Left lung (tissue), 10 donors: ENCODE measurements around the gene RBM20. TPM values are rescaled to one million over a fixed set of nuclear protein-coding genes. Genes with fewer than 3 reads are reported as not detected.
"Not testable (repeated sequence)": the region's sequence is repeated elsewhere in the genome, so short reads cannot be mapped to it uniquely, and the experiment has no call there.

Source experiments
- ATAC-seq: fragments of 200-7000 bp; cut with Tn5 transposase; one replicate; pipeline ENCODE4 v1.9.1; 2020; ENCODE audit warnings: moderate library complexity
- DNase-seq, 4 donors: peaks; one replicate each; pipeline ENCODE4 v3.0.0-alpha.2; 2013 to 2020
- H3K27ac ChIP-seq, 2 donors: fragments of 200-600 bp; sonication (generic) in 1 of 2; one replicate each; pipeline versions ENCODE4 v1.5.0 to v1.8.0; 2020 to 2021
- H3K27me3 ChIP-seq, 2 donors: fragments of 200-600 bp; sonication (generic) in 1 of 2; one replicate each; pipeline versions ENCODE4 v1.5.0 to v1.8.0; 2020 to 2021
- H3K36me3 ChIP-seq, 2 donors: fragments of 200-600 bp; sonication (generic) in 1 of 2; one replicate each; pipeline versions ENCODE4 v1.5.0 to v1.8.0; 2020 to 2021
- H3K4me1 ChIP-seq, 2 donors: fragments of 200-600 bp; one replicate each; pipeline ENCODE4 v1.8.0; 2021
- H3K4me3 ChIP-seq, 2 donors: fragments of 200-600 bp; sonication (generic) in 1 of 2; one replicate each; pipeline versions ENCODE4 v1.5.0 to v1.8.0; 2020 to 2021; ENCODE audit warnings: mild to moderate bottlenecking in 1 of 2
- H3K9me3 ChIP-seq, 2 donors: fragments of 200-600 bp; sonication (generic) in 1 of 2; one replicate each; pipeline versions ENCODE4 v1.5.0 to v1.8.0; 2020 to 2021
- intact Hi-C, 2 donors: fragments of 100-400 bp; cut with DNase I; formaldehyde crosslinking; loops; one replicate each; pipeline versions ENCODE4 v1.11.2 to v1.14.2; 2022
- polyA plus RNA-seq, 6 donors: library from polyadenylated mRNA; unstranded; fragments of 120-200 nt; gene quantifications; one replicate each; pipeline ENCODE4 v1.2.1, GENCODE V29; 2013; ENCODE audit not compliant: insufficient read length in 6 of 6
- total RNA-seq, 2 donors: library from RNA; stranded (reverse); fragmentation: NEBNext Ultra II Directional; extraction: Animal tissue kit (Norgen Biotek cat#: 25700); gene quantifications; one replicate each; pipeline ENCODE4 v1.2.1, GENCODE V29; 2021
- TF ChIP-seq, protein P1 (sequence below), 2 donors: fragments of 200-600 bp; sonication (generic) in 1 of 2; IDR thresholded peaks; one replicate each; pipeline versions ENCODE4 v1.5.0 to v1.8.0; 2021; ENCODE audit warnings: antibody characterized with exemption in 2 of 2
- donor health status: DM: no; HTN: yes; CAD: no.
- donor health status: DM: no; HTN: no; CAD: no.

RBM20 gene
- total and polyA plus RNA-seq, 8 donors = 0.55 to 1.8 (median 1.1) TPM

DNA sequence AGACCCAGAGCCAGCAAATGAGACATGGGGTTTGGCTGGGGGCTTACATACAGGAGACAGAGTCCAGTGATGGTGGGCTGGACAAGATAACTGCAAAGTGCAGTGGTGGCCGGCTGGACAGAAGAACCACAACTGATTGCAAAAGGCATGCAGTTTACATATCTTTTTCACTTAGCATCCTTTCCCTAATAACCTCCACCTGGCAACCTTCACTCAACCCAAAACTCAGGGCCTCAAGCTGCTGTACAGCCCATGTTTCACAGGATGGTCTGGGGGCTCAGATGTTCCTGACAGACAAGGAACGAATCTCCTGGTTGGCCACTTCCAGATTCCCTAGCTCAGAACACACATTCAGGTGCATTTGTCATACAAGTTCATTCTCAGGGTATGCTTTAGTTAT, 219.8 kb downstream of the RBM20 start:
- Histone ChIP-seq H3K4me1 (peaks cover 33 to 100% of the 10 kb centered on the region in 2 donors), H3K36me3 (no peaks in the 10 kb centered on the region), H3K4me3 (no peak overlapping the region), H3K9me3 (no peaks in the 10 kb centered on the region), H3K27ac (peak overlapping the region; percentile 84 to 96), H3K27me3 (no peaks in the 10 kb centered on the region)
- TF ChIP-seq, protein P1, sequence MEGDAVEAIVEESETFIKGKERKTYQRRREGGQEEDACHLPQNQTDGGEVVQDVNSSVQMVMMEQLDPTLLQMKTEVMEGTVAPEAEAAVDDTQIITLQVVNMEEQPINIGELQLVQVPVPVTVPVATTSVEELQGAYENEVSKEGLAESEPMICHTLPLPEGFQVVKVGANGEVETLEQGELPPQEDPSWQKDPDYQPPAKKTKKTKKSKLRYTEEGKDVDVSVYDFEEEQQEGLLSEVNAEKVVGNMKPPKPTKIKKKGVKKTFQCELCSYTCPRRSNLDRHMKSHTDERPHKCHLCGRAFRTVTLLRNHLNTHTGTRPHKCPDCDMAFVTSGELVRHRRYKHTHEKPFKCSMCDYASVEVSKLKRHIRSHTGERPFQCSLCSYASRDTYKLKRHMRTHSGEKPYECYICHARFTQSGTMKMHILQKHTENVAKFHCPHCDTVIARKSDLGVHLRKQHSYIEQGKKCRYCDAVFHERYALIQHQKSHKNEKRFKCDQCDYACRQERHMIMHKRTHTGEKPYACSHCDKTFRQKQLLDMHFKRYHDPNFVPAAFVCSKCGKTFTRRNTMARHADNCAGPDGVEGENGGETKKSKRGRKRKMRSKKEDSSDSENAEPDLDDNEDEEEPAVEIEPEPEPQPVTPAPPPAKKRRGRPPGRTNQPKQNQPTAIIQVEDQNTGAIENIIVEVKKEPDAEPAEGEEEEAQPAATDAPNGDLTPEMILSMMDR (IDR thresholded peaks at IDR 0.05) = no peak
- DNase-seq (no peak), ATAC-seq (no peak)
- intact Hi-C loops = loop anchor here in 1 of 2 donors (10.0 kb wide), 1 partner anchor 59 kb away; no protein-coding TSS in a partner anchor

DNA sequence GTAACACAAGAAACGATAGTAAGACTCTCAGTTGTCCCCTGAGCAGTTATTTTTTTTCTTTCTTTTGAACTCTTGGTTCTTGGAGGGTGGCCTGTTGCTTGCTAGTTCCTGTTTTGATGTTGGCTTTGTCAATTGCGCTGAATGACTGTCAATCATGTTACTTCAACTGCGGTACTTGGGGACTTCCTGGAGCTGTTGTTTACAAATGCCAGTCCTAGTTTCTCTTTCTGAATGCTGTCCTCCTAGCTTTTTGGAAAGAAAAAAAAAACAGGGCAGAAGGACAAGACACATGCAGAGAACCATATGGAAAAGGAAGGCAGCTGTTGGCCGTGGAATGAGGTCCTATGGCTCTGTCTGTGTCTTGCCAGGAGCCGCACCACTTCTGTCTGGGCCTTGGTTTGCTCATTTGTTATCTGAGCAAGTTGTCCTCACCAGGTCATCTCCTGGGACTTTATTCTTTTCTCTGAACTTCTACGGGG, 220.6 kb downstream of the RBM20 start:
- no peaks in the 10 kb centered on the region for H3K9me3 ChIP-seq
- H3K27ac ChIP-seq = peak overlapping the region; percentile 84 to 96
- peak; percentile 65 for ATAC-seq
- peak in 1 of 4 donors; percentile 37 for DNase-seq
- TF ChIP-seq, protein P1 (IDR thresholded peaks at IDR 0.05) = no peak
- peaks cover 25 to 93% of the 10 kb centered on the region in 2 donors for H3K4me1 ChIP-seq
- H3K4me3 ChIP-seq = no peak overlapping the region
- no peaks in the 10 kb centered on the region for H3K27me3 ChIP-seq
- intact Hi-C loops = loop anchor here in 1 of 2 donors (10.0 kb wide), 1 partner anchor 60 kb away; no protein-coding TSS in a partner anchor
- no peaks in the 10 kb centered on the region for H3K36me3 ChIP-seq

DNA sequence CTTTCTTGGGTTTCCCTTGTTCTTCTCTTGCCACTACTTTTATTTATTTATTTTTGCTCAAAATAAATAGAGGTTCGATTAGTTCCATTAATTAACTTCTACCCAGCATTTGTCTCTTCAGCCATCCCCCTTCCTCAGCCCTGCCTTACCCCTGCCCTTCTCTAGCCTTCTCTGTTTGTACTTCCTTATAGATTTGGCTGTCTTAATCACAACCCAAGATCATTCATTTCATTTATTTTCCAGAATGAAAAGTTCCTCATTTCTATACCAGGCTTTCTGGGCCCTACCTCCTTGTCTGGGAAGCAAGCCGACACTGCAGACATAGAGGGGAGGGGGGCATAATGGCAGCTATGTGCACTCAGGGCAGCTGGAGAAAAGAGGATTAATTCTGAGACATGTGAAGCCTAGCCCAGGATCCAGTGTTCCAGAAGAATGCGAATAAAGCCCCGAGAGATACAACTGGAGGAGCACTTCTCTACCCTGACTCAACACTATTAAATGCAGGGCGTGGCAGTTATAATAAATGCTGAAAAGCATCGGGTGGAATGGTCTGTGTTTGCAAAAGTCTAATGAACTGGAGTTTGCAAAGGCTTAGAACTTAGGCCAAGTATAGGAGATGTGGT, 221.2 kb downstream of the RBM20 start:
- no peaks in the 10 kb centered on the region for H3K9me3 ChIP-seq
- peak overlapping the region; percentile 84 to 96 for H3K27ac ChIP-seq
- H3K36me3 ChIP-seq = no peaks in the 10 kb centered on the region
- peaks cover 20 to 87% of the 10 kb centered on the region in 2 donors for H3K4me1 ChIP-seq
- DNase-seq (no peak), ATAC-seq (peak; percentile 78)
- TF ChIP-seq, protein P1 (IDR thresholded peaks at IDR 0.05) = no peak
- H3K4me3 ChIP-seq = no peak overlapping the region
- H3K27me3 ChIP-seq = no peaks in the 10 kb centered on the region
- intact Hi-C loops = loop anchor here in 1 of 2 donors (10.0 kb wide), 1 partner anchor 60 kb away; no protein-coding TSS in a partner anchor

DNA sequence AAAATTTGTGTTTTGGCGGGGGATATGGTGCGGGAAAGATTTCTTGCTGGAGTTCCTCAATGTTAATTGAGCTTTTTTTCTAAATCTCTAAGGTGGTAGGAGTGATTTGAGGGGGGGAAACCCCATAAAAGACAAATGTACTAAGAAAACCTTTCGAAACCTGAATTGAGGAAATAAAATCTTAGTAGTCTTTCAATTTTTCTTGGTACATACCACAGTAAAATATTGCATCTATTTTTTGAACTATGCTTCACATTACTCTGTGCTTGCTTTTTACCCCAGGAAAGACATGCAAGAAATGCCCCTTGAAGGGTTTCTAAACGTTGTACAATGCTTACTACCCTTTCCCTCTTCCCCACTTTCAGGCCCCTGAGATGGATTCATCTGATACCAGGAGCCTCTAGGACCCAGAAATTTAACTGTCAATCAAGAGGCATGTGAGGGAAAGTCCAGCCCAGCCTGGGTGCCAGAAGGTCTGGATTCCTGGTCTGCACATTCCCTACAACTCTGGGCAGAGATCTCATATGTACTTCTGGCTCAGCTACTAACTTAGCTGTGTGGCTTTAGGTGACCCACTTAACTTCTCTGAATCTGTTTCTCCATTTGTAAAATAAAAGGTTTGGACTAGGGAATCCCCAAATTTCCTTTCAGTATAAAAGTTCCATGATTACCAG, 221.8 kb downstream of the RBM20 start:
- Histone ChIP-seq H3K4me3 (no peak overlapping the region), H3K27me3 (no peaks in the 10 kb centered on the region), H3K27ac (peak overlapping the region; percentile 84 to 96), H3K4me1 (peaks cover 21 to 83% of the 10 kb centered on the region in 2 donors), H3K9me3 (no peaks in the 10 kb centered on the region), H3K36me3 (no peaks in the 10 kb centered on the region)
- intact Hi-C loops = loop anchor here in 1 of 2 donors (10.0 kb wide), 1 partner anchor 61 kb away; no protein-coding TSS in a partner anchor
- TF ChIP-seq, protein P1 (IDR thresholded peaks at IDR 0.05) = no peak
- ATAC-seq (peak; percentile 2), DNase-seq (no peak)

DNA sequence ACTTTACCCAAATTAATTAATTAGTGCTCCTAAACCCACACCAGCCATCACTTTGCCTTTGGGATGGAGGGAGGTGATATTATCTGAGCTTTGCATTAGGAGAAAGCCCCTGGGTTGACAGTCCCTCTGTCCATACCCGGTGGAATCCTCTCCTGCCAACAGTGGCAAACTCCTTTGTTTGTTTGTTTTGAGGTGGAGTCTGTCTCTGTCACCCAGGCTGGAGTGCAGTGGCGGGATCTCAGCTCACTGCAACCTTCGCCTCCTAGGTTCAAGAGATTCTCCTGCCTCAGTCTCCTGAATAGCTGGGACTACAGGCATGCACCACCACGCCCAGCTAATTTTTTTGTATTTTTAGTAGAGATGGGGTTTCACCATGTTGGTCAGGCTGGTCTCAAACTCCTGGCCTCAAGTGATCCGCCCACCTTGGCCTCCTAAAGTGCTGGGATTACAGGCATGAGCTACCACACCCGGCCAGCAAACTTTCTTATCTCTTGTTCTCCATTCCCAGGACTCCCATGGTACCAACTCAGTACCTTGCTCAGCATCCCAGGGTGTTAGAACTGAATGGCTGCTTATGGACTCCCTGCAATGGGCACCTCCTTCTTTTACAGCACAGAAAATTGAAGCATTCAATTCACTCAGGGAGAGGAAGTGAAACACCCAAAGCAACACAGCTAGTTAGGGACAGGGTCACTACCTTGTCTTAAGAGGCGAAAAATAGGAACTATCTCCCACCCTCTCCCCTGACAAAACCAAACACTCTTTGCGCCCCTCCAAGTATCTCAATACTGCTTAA, 223.1 kb downstream of the RBM20 start:
- H3K9me3 ChIP-seq, DNase-seq, H3K27me3 ChIP-seq, H3K4me3 ChIP-seq, H3K36me3 ChIP-seq, ATAC-seq: not testable (repeated sequence)
- H3K27ac ChIP-seq = peak overlapping the region; percentile 35 to 96
- peaks cover 24 to 73% of the 10 kb centered on the region in 2 donors for H3K4me1 ChIP-seq
- intact Hi-C loops = loop anchor here in 1 of 2 donors (10.0 kb wide), 1 partner anchor 62 kb away; no protein-coding TSS in a partner anchor
